Stimulated activated CD8-positive, alpha-beta memory T cell treated with anti-CD3 and anti-CD28 coated beads, Interleukin-7, amount 100 ng/mL, for 24 hours (primary cell): ENCODE measurements around the gene PDZRN4.

Source experiments
- DNase-seq: peaks from one replicate; pipeline ENCODE4 v3.0.0-alpha.2; 2020; ENCODE audit warnings: low read depth

Gene PDZRN4

DNA sequence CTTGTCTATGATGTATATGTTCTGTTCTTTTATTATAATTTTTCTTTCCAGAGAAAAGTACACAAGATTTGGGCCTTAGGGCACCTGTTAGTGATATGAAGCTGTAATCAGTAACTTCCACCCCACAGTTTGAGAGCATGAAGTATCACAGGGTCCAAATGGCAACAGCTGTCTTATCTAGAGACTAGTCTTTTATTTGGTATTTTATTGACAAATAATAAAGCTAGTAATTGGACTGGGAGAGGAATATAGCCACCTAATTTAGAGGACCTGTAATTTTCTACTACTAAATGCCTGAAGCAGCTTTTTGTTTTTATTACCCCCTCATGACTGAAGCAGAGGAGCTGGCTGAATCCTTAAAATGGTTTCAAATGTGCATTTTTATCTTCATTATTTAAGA is 174.8 kb downstream of the PDZRN4 start:
- no peak for DNase-seq

DNA sequence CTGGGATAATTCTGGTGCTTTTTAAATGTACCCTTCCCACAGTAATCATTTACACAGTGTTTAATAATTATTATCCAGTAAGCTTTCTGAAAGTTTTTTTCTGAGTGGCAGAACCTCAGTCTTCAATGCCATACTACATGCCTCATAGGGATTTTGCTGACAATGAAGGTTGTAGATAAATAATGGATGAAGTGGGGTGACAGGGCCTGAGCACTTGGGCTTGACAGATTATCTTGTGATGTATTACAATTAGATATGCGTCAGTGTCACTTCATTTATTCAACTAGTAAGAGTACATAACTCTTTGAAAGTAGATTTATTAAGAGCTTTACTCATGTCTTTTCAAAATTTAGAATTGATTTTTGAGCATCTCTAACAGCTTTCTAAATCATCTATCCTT is 176.1 kb downstream of the PDZRN4 start:
- DNase-seq: no peak

DNA sequence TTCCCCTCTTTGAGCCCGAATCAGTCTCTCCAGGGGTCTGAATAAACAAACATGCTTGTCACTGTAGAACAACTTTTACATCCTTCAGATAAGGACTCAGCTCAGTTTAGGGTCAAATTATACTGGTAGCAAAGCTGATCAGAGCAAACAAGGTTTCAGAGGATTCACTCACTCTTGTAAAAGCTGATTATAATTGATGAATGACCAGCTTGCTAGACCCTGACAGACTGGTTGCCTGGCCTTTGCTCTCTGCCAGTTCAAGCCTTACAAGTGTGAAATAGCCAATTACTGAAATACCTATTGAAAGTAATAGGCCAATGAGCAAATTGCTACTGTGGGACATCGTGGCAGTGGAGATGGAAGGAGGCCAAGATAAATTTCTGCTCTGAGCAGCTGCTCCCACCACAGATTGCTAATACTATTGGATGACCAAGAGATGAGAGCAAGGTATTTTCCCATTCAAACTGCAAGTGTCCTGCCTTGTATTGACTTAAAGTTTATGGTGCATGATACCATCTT is 177.6 kb downstream of the PDZRN4 start:
- no peak for DNase-seq

DNA sequence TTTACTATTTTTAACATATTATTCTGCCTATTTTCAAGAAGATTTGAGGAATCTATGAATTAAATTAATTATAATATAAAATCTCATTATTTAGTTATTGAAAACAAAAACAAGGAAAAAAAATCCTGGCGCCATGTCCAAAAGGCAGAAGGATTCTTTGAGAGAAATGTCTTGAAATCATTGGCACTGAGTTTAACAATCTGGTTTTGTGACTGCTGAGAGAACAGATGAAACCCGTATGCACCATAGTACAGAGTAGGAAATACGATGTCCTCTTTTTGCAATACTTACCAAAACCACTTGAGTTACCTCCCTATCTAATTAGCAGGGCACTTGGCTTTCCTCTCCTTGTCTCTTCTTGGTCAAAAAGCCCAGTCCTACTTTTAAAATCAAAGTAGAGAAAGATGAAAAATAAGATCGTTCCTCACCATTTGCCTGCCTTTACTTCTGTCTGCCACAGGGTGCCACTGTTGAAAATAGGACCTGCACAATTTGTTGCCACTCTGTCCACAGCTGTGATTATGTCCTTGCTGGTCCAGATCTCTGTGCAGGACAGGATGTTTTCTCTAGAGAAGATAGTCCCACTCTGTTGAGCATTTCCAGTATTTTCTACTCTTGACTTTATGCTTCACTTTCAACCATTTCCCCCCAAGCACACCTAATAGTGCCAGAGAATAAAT is 179.7 kb downstream of the PDZRN4 start:
- no peak for DNase-seq

DNA sequence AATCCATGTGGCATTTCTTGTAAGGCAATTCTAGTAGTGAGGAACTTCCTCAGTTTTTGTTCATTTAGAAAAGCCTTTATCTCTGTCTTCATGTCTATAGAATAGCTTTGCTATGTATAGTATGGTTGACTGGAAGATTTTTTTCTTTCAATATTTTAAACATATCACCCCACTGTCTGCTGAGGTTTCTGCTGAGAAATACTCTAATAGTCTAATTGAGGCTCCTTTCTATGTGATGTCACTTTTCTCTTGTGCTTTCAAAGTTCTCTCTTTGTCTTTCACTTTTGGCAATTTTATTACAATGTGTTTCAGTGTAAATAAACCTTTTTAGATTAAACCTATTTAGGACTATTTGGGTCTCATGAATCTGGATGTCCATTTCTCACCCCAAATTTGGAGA is 192.8 kb downstream of the PDZRN4 start:
- no peak for DNase-seq

DNA sequence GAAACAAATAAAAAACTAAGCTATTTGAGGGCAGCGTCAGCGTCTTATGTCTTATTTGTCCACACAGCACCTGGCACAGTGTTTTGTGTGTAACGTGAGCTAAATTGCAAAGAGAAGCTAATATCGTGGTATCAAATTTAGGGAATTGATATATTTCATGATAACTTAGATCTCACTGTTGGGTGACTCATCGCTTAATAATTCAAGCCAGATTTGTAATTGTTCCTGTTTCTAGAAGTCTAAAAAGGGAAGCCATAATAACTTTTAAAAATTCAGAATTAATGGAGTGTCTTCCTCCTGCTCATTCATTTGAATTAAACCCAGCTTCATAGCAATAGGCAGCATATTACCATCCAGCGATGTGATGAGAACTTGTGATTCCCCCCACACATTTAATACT is 214.7 kb downstream of the PDZRN4 start:
- no peak for DNase-seq

DNA sequence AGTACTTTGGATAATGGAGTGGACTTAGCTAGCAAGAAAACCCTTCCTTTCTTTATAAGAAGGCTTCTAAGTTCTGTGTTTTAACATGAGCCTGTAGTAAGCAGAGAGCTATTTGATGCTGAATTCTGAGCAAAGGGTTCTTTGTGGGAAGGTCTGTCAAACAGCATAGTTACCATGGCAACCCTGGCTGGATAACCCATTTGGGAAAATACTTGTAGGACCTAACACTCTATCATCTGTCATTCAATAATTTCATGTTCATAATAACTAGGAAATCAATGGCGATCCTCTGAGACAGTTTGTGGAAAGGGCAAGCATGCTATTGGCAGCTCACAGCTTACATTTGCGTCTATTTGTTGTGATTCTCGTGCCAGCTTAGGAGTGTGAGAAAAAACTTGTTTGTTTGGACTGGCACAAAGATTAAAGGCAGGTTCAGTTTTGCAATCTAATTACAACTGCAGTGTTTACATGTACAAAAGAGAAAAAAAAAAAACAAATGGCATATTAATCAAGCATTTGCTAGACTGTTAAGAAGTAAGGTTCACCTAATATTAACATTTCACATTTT is 219.2 kb downstream of the PDZRN4 start:
- DNase-seq: no peak

DNA sequence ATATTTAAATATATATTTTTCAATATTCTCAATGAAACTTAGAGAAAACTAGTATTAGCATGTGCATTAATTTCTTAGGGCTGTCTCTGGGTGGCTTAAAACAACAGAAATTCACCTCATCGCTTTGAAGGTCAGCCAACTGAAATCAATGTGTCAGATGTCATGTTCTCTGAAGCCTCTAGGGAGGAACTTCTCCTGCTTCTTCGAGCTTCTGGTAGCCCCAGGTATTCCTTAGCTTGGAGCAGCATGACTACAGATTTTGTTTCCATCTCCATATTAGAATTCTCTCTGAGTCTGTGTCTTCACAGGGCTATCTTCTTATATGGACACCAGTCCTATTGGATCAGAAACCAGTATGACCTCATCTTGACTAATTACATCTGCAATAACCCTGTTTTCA is 221.5 kb downstream of the PDZRN4 start:
- DNase-seq: no peak

DNA sequence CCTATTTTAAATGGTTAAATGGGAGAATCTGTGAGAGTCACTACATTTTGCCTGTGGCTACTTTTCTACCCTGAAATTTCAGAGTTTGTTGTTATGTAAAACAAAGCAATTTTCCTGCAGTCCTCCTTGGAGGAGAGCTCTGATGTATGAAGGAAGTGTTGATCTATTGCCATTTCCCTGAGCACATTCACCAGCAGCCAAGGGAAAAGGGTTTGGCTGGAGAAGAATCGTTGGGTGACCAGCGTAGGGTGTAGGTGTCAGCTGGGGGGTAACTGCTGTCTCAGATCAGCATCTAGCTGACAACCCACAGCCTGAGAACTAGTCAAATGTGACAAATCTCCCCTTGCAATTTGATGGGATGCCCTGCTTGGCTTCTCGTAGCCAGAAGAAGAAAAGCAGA is 230.5 kb downstream of the PDZRN4 start:
- DNase-seq: no peak

DNA sequence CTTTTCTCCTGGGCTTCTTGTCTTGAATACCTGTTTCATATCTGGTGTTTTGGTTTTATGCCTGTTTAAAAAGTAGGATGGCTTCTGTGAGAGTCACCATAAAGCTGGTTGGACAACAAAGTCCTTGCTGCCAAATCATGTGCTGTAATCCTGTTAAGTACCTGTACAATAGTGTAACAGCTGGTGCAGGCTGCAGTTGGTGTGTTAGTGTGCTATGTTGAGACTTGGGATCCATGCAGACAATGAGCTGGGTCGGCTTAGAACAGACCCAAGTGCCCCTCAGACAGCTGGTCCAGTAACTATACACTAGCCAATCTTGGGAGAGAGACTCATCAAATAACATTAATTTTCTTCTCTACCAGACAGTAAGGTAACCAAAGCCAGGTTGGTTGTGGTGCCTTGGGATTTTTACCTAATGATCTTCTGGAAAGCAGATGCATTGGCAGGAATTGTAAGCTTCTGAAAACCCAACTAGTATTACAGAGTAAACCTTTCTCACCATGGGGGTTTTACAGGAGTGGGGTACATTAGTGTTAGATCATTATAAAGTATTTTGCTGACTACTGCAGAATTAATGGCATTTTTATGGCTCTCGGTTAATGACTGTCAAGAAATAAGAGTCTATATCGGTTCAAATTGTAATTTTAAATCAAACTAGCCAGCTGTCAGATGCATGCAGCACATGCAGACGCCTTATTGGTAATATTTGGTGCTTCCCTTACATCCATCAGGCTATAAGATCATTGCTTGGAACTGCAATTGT is 231.2 kb downstream of the PDZRN4 start:
- DNase-seq: no peak

DNA sequence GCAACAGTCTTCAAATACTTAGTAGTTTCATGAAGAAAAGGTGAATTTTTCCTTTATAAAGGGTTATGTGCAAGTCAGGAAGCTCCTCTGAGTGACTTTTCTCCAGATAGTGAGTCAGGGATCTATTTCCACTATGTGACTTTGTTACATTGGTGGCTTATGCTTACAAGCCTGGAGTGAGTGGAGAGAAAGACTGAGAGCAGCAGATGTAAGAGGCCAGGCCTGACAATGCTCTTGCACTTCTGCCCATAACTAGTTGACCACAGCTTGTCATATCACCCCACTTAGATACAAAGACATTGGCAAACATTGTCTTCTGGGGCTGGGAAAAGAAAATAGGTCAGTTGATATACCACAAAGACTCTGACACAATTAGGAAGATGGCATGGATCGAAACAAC is 236.5 kb downstream of the PDZRN4 start:
- no peak for DNase-seq

DNA sequence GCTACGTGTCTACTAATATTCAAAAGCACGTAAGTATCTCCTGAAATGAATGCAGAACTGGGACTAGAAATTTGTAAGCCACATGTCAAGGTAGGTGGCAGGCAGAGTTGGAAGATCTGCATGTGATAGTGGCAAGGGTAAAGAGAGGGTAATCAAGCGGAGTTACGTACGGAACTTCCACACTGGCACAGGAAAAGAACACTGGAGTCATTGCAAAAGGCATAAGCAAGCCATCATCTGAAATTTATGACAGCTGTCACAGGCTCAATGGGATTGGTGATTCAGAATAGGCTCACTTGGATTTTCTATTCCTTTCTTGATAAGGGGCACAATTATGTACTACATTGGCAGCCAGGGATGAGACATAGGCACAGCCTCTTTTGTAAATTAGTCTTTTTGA is 245.3 kb downstream of the PDZRN4 start:
- no peak for DNase-seq

DNA sequence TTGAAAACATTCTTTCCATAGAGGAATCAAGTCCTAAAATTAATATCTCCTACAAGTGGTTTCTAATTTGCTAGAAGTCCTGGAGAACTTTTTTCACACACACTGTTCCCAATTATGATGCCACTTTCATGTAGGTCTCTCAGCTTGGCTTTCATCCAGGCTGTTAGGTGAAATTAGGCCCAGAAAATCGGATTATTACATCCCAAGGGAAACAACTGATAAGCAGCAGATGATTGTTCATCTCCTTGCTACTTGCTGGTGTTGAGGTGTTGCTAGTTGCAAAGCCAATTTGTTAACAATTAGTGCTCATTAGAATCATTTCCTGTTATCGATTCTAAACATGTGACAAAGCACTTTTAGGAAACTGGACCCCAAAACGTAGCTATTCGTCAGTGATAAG is 248.0 kb downstream of the PDZRN4 start:
- DNase-seq: no peak

DNA sequence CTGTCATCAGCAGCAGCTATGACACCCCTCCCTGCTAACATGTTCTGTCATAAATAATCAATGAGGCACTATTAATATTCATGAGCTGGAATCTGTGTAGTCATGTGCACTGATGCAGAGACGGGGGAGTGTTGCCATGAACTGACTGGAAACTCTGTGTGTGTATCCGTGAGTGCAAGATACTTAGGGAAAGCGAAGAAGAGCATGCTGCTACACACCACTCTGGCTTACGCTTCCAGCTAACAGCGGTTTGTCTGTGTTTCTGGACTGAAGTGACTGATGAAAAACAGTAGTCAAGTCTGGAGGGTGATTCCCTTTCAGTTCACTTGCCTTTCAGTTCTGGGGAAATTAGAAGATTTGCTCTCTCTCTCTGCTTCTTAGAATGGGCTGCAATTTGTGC is 249.4 kb downstream of the PDZRN4 start:
- DNase-seq: no peak

DNA sequence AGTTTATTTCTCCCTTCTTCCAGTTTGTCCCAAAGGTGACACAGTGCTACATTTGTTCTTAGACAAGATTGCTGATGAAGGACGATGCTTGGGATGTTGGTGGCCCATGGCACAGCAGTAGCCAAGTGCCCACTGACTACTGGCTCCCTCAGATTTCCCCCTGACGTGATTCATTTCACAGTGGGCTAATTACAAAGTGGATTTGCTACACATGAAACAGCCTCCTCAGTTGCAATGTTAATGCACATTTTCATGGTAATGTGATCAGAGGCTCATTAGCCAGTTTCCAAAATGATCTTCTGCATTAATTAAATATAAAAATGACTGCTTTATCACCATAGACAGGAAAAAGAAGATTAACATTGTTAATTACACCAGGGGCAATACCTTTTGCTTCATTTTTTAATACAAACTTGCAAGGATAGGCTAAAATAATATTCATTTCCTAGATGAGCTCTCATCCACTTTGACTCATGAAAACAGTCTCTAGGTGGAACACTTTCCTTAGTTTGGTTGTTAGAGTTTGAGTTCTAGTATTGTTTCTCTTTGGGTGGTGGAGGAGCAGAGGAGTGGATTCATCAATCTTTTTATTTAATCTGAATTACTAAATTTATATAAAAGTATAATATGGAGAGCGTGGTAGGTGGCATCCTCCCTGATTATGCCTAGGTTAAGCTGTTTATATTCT is 250.9 kb downstream of the PDZRN4 start:
- DNase-seq: no peak

DNA sequence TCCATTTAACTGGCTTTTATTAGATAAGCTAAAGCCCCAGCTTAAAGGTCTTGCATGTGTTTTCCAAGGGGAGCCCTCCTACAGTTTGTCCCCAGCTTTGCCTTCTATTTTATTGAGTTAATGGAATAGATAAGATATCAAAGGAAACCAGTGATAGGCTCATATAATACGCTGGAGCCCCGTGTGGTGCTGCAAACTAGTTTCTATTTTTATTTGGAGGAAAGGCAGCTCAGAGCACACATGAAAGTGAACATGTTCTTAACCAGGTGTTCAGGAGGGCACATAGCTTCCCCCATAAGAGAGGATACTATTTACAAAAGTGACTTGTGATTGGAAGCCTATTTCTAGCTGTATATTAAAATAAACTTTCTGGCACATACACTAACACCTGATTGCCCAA is 251.7 kb downstream of the PDZRN4 start:
- no peak for DNase-seq

DNA sequence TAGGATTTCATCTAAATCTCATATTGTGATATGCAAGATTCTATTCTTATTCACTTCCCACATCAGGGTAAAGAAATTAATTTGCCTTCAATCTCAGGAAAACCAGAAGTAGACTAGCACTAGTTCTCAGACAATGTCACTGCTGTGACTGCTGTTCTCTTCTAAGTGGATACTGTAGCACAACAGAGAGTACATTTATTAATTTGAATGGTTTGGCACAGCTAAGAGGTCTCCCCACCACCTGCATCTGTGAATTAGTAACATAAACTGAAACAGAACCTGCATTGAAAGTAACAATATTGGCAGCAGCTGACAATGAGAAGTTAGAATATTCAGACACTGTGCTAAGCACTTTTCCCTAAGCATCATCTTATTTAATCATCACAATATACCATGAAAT is 253.1 kb downstream of the PDZRN4 start:
- DNase-seq: no peak

DNA sequence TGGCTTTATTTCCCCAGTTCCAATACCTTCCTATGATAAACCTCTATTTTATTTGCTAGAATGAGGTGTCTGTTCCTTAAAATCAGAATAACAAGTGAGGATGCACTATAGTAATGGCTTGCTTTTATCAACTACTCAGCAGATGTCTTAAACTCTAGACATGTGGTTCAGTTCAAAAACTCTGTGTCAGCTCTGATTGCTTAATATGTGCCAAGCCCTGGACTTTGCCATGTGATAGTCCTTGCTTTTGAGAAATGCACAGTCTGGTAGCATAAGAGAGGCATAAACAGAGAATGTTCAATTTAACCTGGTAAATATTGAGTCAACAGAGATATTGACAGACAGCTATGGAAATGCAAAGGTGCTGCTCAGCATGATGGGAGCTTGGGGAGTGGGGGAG is 254.8 kb downstream of the PDZRN4 start:
- no peak for DNase-seq

DNA sequence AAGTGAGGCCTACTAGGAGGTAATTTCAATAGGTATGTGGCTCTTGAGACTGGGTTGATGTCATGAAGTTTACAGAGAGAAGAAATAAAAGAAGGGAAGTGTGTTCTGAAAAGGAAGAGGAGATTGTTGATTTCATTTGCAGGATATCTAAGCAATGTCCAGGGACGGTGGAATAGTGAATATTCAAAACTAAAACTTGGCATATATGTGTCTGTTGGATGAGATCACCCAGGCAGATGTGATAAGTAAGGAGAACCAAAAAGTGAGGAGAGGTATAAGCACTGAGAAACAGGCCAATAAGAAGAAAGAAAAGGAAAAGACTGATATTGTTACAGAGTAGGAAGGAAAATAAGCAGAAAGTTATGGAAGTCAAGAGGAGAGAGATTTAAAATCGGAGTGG is 255.6 kb downstream of the PDZRN4 start:
- no peak for DNase-seq

DNA sequence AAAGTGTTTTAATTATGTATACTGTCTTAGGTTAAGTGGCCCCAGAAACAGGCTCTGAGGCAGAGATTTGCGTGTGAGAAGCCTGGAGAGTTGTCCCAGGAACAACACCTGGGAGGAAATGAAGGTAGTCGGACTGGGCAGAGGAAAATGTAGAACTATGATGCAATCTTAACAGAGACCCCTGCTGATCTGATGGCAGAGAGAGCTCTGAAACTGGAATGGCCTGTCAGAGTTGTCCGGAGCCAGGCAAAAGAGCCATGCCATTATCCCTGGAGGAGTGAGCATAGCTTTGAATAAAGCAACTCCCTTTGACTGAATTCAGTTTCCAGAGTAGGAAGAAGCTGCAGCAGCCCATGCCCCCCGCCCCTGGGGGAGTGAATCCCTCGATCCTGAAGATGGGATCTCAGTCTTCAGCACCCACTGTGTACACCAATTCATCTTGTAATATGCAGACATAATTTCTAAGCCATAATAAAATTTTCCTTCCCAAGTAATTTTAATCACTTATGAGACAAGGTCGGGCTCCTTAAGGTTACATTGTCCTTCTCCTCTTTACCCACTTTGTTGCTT is 264.8 kb downstream of the PDZRN4 start:
- DNase-seq: no peak

DNA sequence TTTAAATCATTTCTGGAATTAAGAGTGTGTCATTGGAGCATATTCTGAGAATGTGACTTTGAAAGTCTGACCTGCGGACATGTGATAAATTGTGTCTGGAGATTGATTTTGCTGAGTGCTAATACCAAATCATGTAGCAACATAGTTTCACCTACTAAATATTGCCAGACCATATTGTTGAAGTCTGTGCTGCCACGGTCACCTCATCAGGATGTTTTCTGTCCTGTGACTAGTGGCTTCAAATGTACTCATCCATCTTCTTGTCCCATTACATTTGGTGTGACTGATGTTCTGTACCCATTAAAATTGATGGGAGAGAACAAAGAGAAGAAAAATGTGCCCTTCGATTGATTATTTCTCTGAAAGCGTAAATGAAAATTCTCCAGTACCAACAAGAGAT is 265.3 kb downstream of the PDZRN4 start:
- DNase-seq: no peak

DNA sequence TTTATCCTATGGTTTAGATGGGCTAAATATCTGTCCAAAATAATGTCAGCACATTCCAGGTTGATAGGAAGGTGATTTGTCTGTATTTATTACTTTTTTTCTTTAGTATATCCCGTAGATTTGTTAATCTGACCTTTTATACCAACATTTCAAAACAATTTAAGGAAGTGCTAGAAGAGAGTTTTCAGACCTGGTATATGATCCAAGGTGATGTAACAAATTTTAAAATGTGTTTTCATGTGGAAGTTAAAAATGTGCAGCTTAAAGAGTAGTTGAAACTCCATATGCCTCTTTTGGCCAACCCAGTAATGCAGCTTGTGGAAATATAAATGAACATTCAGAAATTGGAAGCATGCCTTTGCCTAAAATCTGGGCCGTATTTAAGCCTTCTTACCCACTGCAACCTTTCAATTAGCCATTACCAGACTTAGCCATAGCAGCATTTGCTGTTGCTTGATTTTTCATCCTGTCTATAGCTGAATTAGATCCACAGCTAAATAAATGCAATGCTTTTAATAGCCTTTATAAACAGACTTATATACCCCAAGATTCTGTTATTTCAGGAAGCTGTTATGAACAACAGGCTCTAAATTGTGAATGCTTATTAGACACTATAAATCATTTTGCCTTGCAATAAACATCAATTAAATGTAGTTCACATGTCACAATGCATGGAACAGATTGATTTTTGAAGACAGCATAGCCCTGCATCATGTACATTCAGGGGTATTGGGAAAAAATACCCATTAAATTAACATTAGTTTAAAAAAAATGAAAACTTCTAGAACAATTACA is 271.2 kb downstream of the PDZRN4 start:
- no peak for DNase-seq
